ENCODE results near the gene BACH2.

BACH2 gene

DNA sequence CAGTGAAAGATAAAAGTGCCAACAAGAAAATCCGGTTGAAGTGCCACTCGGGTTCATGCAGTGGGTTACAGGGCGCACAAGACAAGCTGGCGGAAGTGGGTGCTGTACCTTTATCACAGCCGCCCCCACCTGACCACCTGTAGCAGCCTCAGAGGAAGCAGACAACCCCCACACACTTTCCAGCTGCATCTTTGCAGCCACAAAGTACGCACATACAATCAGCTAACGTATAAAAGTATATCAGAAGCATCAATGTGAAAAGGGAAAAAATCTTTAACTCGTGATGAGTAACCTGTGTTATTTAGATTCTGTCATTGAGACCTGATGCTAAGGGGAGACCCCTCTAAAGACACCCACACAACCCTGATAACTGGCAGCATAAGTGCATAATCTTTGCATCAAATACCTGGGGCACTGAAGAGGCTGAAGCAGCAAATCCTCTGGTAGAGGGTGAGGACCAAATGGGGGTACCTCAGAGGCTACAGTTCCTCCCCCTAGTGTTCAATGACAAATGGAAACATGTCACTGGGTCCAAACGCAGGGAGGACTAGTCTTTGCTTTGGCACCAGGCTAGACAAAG lies 22.1 kb downstream of the BACH2 start:
- no peak for DNase-seq

DNA sequence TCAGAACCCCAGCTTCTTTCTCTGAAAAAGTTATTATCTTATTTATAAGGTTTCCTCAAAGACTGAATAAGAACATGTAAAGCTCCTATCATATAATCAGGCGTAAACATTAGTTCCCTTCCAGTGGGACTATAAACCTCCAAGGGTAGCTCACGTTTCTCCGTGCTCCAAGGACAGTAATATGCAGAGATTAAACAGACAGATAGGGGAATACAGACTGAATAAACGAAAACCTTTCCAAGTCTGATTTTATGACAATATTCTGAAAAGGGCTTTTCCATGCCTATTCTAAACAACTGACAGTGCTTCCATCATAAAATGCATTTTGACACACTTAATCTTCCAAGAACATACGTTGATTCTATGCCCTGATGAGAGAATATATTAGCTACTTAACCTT lies 22.8 kb downstream of the BACH2 start:
- DNase-seq = no peak

DNA sequence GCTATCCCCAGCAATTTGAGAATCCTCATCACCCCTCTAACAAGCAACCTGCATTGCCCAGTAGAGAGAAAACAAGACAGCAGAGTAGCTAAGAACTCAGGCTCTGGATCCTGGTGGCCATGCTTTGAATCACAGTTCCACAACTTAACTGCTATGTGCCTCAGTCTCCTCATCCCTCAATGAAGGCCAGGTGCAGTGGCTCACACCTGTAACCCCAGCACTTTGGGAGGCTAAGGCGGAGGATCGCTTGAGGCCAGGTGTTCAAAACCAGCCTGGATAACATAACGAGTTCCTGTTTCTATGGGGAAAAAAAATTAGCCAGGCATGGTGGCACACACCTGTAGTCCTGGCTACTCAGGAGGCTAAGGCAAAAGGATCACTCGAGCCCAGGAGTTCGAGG lies 23.7 kb downstream of the BACH2 start:
- DNase-seq = no peak

DNA sequence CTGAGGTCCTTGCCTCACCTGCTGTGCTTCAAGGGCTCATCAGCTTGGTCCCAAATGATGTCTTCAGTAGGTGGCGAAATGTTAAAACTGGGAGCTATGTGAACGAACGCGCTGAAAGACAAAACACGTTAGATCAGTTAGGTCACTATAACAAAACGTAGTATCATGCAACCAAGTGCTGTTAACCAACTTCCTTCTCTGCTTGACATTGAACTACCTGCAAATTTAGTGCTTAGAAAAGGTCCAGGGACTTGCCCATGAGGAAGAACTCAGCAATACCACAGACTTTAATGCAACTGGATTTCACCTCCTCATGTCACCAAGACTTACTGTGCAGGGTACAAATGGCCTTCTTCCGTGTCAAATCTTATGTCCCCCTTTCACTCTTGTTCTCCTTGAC lies 24.8 kb downstream of the BACH2 start:
- DNase-seq = no peak

DNA sequence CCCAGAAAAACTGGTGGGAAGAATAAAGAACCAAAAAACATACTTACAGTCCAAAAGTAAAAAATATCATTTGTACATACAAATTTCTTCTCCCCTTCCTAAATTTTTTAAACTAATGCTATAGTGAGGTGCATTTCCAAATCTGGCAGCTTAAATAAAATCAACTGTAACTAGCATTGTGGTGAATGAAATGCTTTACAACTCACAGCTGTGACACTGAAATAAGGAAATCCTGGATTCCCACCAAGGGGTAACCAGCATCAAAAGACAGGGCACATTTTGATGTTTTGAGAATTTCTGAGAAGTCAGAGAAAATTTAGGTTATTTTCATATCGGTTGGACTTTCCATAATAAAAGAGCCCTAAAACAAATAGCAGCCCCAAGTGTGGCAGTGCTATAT lies 27.3 kb downstream of the BACH2 start:
- no peak for DNase-seq

DNA sequence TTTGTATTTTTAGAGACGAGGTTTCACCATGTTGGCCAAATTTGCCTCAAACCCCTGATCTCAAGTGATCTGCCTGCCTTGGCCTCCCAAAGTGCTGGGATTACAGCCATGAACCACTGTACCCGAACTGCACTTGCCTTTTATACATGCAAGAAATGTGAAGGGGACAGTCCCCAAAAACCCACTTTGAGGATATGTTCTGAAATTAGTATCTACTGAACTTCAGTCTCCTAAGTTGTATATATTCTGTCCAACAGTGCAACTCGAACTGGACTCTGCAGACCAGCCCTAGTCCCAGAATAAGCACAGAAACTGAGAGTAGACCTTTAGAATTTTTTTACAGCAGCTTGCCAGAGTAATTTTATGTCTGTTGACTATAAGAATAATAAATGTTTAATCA lies 28.5 kb downstream of the BACH2 start:
- no peak for DNase-seq

DNA sequence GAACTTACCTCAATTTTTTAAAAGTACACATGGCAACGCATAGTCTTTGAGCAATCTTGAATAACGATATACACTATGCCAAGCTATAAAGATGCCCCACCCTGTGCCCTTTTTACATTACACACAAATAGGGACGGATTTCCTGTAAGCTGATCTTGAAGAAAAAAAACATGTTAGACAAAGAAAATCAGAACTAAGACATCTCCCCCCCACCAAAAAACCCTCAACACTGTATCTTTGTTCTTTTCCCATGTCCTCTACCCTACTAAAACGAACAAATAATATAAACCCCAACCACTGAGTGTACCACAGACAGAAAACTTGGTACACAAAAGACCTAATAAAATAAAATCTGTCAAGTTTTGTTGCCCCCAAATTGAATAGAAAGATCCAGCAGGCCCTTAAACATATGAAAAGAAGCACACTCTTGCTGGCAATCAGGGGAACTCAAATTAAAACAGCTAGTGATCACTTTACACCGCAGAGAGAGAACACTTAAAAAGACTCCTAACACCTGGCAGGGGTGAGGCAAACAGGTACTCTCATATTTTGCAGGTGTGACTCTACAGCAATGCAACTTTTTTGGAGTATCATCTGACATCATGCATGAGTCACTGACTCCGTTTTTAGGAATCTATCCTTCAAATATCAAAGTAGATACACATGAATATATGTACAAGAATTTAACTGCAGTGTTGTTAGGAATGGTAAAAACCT lies 29.6 kb downstream of the BACH2 start:
- no peak for DNase-seq

DNA sequence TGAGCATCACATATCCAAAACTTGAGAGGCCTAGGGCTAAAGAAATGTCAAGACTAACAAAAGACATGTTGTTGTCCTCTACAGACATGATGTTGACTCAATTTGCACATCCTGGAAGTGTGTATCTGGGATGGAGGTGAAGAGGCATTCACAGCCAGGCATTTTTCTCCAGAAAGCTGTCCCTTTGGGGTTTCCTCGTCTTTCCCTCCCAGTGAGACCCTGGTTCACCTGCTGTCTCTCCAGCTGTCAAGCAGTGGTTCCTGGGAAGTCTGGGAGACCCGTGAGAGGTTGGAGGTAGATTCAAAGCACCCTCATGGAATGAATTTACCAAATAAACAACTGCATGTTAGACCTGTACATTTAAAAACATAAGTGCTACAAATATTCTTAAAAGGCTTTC lies 32.1 kb downstream of the BACH2 start:
- DNase-seq = no peak

DNA sequence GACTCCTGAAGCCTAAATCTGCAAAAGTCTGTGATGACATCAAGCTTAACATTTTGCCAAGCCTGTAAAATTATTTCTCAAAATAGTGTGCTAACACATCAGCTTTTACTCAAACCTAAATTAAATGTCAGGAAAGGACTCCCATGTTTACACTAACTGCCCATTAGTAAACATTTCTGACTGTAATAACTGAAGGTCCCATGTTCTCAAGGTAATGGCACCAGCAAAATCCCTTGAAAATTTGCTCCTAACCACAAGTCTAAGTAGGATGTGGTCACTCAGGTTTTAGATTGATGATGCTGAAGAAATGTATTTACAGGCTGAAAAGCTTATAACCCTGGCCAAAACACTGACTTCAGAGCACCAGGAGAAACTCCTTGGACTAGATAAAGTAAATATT lies 33.0 kb downstream of the BACH2 start:
- DNase-seq = no peak

DNA sequence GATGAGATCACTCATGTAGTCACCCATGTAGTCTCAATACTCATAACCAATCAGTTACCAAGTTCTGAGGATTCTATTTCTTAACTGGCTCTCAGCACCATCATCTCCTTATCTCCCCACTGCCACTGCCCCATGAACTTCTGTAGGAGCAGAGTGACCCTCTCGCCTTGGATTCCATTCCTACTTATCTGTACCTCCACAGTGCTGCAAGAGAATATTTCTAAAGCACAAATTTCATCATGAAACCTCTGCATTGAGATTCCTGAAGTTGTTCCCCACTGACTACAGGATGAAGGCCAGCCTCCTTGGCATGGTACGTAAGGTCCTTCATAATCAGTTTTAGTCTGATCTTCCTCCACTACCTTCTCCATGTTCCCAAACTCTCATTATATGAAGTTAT lies 34.8 kb downstream of the BACH2 start:
- DNase-seq = no peak

DNA sequence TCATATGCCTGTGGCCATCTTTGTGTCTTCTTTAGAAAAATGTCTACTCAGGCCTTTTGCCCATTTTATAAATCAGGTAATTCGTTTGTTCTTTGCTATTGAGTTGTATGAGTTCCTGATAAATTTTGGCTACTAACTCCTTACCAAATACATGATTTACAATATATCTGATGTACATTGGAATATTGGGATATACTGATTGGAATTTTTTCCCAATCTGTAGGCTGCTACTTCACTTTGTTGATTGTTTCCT lies 39.2 kb downstream of the BACH2 start:
- DNase-seq = no peak

DNA sequence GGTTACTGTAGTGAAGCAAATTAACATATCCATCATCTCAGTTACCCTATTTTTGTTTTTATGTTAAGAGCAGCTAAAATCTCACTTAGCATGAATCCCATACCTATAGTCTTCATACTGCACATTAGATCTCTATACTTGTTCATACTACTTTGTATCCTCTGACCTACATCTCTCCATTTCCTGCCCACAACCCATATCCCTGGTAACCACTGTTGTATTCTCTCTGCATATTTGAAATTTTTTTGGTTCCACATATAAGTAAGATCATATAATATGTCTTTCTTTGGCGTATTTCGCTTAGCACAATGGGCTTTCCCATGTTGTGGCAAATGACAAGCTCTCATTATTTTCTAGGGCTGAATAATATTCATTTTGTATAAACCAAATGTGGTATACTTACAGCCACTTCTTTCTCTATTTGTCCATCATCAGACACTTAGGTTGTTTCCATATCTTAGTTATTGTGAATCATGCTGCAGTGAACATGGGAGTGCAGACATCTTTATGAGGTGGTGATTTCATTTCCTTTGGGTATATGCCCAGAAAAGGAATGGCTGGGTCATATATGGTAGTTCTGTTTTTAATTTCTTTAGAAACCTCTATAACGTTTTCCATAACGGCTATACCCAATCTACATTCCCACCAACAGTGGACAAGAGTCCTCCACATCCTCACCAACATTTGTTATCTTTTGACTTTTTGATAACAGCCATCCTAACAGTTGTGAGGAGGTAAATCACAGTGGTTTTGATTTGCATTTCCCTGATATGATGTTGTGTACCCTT lies 39.8 kb downstream of the BACH2 start:
- DNase-seq = no peak

DNA sequence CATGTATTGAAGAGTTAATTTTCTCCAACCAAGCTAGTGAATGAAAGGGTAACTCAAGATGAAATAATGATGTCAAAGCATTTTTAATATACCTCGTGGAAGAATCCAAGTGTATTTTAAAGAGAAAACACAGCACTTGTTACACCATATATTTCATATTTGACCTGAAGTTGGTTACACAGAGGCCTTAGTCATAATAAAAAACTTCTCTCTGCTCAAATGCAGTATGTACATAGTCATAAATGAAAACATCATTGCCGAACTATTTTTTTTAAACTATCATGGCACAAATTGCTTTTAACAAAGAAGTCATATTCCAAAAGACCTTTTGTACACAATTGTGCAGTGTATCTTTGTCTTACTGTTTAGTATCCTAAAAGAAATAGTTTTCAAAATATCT lies 43.0 kb downstream of the BACH2 start:
- DNase-seq = no peak

DNA sequence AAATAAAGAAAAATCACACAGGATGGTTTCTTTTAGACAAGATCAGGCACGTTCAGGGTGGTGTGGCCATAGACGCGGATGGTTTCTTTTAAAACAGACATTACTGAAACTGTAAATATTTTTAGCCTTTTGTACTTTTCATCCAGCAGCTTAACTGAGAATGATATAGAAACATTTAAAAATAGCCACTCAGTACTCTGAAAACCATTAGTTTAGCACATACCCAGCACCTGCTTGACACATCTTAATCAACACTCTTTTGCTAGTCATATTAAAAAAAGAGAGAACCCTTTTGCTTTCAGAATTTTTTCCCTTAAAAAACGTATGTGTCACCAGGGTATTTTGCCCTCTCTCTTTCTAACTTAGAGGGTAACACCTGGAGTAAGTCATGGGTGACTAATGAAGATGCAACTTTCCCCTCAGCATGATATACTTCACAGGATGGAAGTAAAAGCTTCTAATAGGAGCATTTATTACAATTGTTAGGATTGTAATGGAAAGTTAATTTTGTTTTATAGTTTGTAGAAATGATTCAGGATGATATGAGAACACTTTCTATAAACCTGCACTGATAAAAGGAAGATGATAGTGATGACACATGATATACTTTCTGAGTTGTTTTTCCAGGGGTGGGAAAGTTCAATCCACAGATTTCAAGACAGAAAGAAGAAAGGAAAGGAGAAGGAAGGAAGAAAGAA lies 45.2 kb downstream of the BACH2 start:
- no peak for DNase-seq

DNA sequence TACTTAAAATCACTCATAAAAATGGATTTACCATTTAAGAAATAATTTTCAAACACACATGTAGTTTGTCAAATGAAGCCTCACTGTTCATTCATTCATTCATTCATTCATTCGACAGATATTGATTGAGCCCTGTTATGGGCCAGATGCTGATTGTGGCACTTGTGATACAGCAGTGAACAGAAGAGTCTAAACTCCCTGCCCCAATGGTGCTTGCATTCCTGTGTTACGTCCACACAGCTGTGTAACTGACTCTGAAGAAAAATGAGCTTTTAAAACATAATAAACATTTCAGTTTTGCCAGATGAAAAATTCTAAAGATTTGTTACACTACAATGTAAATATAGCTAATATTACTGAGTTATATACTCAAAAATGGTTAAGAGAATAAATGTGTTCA lies 46.2 kb downstream of the BACH2 start:
- DNase-seq = no peak

DNA sequence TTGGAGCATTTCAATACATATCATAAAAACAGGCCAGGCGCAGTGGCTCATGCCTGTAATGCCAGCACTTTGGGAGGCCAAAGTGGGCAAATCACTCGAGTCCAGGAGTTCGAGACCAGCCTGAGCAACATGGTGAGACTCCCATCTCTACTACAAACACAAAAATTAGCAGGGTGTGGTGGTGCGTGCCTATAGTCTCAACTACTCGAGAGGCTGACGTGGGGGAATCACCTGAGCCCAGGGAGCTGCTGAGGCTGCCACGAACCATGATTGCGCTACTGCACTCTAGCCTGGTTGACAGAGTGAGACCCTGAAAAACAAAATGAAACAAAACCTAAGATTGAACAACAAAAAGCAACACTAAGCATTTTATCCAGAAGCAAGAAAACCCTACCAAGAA lies 47.2 kb downstream of the BACH2 start:
- no peak for DNase-seq

DNA sequence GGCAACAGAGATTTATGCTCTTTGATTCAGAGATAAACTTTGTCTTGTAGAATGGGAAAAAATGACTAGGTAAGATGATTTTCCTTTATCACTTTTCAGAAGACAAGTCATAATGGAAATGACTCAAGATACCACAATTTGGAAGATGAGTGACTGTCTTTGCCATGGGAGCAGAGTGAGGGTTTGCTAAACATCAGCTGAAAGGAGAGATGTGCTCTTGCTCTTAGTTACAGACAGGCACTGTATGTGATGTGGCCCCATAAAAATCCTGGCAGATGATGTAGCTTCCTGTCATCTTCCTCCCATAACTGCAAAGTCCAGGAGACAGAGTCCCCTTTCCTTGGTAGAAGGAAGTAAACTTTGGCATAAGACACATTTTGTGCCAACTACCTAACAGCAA lies 47.6 kb downstream of the BACH2 start:
- DNase-seq = no peak

DNA sequence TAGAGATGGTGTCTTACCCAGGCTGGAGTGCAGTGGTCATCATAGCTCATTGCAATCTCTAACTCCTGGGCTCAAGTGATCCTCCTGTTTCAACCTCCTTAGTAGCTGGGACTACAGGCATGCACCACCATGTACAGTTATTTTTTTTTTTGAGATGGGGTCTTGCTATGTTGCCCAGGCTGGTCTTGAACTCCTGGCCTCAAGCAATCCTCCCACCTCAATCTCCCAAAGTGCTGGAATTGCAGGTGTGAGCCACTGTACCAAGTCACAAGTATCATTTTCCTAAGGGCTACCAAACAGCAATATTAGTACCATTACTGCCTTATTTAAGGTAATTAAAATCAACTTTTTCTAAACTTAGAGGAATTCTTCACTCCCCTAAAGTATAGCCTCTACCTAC lies 49.4 kb downstream of the BACH2 start:
- DNase-seq = no peak

DNA sequence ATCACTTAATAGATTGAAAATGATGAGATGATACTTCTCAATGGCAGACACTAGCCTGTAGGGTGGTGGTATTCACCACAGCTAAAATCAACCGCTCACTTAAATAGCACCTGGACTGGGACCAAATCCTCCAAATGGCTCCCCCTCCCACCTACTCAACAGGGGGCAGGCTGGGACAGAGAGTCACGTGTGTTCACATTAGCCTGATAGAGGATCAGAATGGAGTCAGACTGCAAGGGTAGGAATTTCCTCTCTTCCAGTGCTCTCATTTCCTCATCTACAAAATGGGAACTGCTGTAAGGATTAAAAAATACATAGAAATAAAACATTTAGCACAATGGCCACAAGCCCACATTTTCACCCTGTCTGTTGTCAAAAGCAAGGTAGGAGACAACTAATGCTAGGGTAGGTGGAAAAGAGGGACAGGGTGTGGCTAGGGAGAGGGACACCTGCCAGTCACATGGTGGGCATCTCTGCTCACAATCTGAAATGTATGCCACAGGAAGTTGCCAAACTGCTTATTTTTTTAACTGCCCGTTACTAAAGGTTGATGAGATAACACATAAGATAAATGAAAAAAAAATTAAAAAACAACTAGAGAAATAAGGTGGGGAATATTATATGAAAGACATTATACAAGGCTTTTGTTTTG lies 55.3 kb downstream of the BACH2 start:
- DNase-seq = no peak

DNA sequence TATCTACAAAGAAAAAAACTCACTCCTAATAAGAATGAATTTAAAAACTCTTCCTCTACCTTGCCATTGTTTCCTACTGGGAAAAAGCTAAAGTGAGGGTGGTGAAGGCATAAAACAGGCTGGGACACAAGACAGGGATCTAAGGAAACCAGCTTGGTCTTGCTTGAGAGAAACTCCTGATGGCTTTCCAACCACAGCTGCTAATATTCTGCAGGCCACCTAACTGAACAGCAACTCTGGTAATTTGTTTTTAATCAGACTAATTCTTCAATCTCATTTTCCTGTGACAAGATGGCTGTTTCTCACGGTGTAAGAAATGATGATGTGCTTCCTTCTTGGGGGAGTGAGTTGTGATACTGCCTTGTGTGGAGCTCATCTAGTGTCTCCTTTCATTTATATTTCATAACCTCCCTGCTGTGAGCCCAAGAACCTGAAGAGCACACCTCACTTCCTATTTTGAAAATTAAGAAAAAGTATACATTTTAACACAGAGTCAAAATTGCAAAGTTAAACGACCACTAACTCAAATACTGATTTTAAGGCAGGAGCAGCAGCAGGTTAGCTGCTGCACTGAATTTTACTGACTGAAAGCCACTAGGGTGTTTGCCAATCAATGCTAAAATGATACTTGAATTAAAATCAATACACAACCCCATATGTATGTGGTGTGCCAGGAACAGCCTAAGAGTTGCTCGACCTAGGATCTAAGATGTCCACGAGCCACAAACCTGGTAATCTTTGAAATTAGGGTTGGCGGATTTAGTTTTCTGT lies 58.0 kb downstream of the BACH2 start:
- no peak for DNase-seq

DNA sequence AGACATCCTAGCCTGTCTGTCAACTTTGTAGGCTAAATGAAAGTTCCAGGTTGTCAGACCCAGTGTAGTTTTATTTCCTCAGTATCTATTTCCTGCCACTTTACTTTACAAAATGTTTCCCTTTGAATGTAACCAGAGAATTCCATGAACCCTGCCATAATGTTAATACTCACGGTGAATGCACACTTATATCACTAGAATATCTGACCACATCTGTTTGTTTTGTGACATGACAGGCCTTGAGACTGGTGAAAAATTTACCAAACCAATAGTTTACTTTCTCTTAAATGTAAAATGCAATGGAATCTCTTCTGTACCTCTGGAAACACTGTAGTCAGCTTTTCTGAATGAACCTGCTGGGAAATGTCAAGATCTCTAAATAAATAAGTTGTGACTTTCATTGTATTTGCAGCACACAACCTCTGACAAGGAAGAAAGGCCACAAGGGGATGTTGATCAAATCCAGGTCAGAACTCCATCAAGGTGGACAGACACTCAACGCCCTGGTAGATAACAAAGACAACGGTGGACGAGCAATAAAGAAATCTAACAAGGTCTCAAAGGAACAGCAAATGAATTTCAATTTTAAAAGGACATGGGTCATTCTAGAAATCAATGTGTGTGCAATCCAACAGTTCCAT lies 59.2 kb downstream of the BACH2 start:
- no peak for DNase-seq

DNA sequence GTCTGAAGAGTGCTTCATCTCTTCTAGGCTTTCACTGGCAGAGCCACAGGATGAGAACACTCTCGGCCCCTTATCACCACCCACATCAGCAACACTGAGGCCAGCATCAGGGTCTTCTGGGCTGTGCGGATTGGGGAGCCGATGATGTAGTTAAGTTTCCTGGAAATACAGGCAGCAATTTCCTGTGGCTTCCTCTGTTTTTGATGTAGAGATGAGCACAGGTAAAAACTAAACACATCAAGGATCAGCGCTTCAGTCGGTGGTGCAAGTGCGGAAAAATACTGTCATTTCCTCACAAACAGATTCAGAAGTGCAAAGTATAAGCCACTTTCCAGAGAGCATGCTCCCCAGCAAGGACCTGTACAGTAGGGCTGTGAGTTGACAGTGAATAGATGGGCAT lies 62.6 kb downstream of the BACH2 start:
- DNase-seq = no peak
